ENCODE measurements around the gene FRMD5.
"Not testable (repeated sequence)": the region's sequence is repeated elsewhere in the genome, so short reads cannot be mapped to it uniquely, and the experiment has no call there.

The FRMD5 gene

DNA sequence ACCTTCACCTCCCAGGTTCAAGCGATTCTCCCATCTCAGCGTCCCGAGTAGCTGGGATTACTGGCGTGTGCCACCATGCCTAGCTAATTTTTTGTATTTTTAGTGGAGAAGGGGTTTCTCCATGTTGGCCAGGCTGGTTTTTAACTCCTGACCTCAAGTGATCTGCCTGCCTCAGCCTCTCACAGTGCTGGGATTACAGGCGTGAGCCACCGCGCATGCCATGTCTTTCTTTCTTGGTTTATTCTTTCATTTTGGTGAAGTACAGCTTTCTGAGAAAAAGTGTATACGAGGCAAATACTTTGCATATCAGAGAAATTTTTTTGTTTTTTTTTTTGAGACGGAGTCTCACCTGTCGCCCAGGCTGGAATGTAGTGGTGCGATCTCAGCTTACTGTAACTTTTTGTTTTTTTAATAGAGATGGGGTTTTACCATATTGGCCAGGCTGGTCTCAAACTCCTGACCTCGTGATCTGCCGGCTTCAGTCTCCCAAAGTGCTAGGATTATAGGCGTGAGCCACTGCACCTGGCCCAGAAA, 363.5 kb downstream of the FRMD5 start:
- DNase-seq (ENCODE audit: low spot score): not testable (repeated sequence)

GRCh38 chr15:43830691-43831275, 364.3 kb downstream of the FRMD5 start:
- DNase-seq (ENCODE audit: low spot score): not testable (repeated sequence)

DNA sequence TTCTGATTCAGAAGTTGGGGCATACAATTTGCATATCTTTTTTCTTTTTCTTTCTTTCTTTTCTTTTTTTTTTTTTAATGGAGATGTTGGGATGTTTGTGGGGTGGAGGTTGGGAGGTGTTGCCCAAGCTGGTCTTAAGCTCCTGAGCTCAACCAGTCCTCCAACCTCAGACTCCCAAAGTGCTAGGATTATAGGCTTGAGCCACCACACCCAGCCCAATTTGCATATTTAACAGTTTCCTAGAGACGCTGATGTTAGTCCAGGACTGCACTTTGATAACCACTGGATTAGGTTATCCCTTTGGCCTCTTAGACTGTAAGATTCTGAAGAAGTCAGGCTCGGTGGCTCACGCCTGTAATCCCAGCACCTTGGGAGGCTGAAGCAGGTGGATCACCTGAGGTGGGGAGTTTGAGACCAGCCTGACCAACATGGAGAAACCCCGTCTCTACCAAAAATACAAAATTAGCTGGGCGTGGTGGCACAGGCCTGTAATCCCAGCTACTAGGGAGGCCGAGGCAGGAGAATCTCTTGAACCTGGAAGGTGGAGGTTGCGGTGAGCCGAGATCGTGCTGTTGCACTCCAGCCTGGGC, 365.0 kb downstream of the FRMD5 start:
- not testable (repeated sequence) for DNase-seq (ENCODE audit: low spot score)

DNA sequence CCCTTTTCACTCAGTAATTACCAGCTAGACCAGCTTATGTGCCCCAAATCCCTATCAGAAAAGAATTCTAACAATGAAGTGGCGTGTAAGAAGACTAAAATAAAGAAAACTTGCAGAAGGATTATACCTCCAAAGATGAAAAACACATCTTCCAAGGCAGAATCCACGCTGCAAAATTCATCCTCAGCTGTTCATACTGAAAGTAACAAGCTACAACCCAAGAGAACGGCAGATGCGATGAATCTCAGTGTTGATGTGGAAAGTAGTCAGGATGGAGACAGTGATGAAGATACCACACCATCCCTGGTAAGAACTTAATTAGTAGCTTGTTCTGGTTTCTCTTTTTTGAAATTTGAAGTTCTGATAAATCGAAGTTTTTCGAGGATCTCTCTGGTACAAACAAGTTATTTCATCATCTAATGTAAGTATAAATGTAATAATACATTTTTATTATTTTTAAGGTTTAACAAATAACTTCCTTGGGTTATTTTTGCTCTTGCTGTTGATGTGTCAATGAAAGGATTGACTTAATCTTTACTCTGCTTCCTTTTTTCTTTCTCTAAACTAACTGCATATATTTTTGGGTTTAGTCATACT, 366.9 kb downstream of the FRMD5 start:
- DNase-seq (ENCODE audit: low spot score): peak; percentile 18

- peak; percentile 87 for DNase-seq (ENCODE audit: low spot score)
Measured at GRCh38 chr15:43826508-43827341, 368.3 kb downstream of the FRMD5 start, which contains the start of gene WDR76. TSS of gene WDR76 (plus strand) at chr15:43827002. CDS start at chr15:43827033, 31 bp downstream.

DNA sequence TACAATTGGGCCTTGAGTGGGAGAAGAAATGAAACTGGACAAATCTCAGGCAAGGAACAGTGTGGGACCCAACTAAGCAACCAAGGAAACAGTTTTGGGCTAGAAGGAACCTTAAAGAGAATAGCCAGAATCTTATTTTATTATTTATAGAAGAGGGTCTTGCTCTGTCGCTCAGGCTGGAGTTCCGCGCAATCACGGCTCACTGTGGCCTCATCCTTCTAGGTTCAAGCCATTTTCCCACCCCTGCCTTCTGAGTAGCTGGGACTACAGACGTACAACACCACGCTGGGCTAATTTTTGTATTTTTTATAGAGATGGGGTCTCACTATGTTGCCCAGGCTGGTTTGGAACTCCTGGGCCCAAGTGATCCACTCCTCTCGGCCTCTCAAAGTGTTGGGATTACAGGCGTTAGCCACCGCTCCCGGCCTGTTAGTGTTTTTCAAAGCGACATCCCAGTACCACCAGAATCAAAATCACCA, 369.0 kb downstream of the FRMD5 start:
- DNase-seq (ENCODE audit: low spot score): no peak

- not testable (repeated sequence) for DNase-seq (ENCODE audit: low spot score)
Measured at GRCh38 chr15:43825305-43825704, 369.8 kb downstream of the FRMD5 start.

DNA sequence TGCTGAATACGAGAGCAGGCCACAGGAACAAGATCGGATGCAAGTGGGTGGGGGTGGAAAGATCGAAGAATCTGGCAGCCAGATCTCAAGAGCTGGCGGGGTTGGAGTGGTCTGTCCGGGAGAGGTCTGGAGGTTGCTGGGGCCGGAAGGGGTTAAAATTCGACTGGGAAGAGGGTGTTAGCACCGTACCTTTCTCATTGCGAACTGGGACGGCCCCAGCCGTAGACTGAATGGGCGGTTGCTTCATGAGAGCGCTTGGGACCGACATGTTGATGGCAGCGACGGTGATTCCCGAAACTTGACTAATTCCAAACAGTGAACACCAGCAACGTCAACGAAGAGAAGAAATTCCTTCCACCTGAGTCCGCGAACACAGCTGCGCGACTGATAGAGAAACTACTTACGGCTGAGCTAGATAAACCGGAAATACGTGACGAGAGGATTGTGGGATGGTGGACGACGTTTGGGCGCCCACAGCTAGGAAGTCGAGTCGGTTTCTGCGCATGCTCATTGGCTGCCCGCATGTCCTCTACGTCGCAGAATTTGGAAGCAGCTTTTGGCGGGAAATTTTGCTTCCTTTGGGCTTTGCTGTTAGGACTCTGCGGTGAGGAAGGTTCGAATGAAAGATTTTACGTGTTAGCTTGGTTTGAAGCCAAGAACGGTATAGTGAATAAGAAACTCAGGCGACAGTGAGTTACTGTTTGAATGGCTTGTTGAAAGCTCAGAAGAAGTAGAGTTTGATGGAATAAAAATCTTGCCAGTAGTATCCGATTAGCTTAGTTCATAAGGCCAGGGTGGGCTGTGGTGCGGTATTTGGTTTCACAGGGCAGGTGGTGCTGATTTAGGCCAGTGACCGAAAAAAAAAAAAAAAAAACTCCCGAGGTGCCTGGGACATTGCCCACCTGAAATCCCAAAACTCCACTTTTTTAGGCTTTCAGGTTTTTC, 370.5 kb downstream of the FRMD5 start, which contains the start of gene MFAP1:
Gene MFAP1, minus strand, starts transcription at position 389 of the 945 bp plus-strand sequence. Its CDS starts 121 bp downstream, at position 268.
- DNase-seq (ENCODE audit: low spot score): peak; percentile 99

DNA sequence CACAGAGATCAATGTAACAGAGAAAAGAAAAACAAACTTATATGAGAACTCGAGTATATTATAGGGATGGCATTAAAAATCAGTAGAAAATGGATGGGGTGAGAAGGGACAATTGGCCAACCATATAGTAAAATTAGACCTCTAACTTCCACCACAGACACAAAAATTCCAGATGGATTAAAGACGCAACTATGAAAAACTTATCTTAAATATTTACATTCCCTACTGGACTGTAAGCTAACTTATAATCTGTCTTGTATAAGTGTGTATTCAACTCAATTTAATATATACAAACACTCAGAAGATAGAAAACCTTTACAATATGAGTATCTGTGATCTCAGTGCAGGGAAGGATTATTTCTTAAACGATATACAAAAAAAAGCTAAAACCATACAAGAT, 373.6 kb downstream of the FRMD5 start:
- no peak for DNase-seq (ENCODE audit: low spot score)
